Tibial nerve (tissue), 4 donors: Measurements from ENCODE around the gene POLR1G. TPM values are rescaled to one million over a fixed set of nuclear protein-coding genes. Genes with fewer than 3 reads are reported as not detected.

ENCODE experiments used
- DNase-seq, 2 donors: peaks; one replicate each; pipeline ENCODE4 v3.0.0-alpha.2; 2019; ENCODE audit warnings: low spot score in 2 of 2
- H3K27ac ChIP-seq, 4 donors: fragments of 200-600 bp; sonication (generic) in 3 of 4; one replicate each; pipeline ENCODE4 v1.5.1; 2017 to 2019; ENCODE audit warnings: mild to moderate bottlenecking in 1 of 4
- H3K27me3 ChIP-seq, 2 donors: fragments of 200-600 bp; sonication (generic) in 1 of 2; one replicate each; pipeline versions ENCODE4 v1.5.1 to v1.6.0; 2017 to 2019
- H3K36me3 ChIP-seq, 3 donors: fragments of 200-600 bp; sonication (generic); one replicate each; pipeline ENCODE4 v1.5.1; 2018 to 2019
- H3K4me1 ChIP-seq, 4 donors: fragments of 200-600 bp; sonication (generic) in 3 of 4; one replicate each; pipeline ENCODE4 v1.5.1; 2017 to 2019
- H3K4me3 ChIP-seq, 4 donors: fragments of 200-600 bp; sonication (generic) in 3 of 4; one replicate each; pipeline ENCODE4 v1.5.1; 2017 to 2019; ENCODE audit warnings: mild to moderate bottlenecking in 1 of 4, moderate library complexity in 1 of 4
- H3K9me3 ChIP-seq, 4 donors: fragments of 200-600 bp; sonication (generic) in 3 of 4; one replicate each; pipeline ENCODE4 v1.5.1; 2017 to 2019
- CTCF ChIP-seq, 5 experiments: fragments of 200-600 bp in 3 of 5; fragments of 450-650 bp in 2 of 5; sonication (generic) in 3 of 5; IDR thresholded peaks; one replicate each; pipeline ENCODE4 v1.5.1; 2016 to 2019; ENCODE audit warnings: antibody characterized with exemption in 5 of 5, mild to moderate bottlenecking in 3 of 5, moderate library complexity in 2 of 5
- EP300 ChIP-seq, 2 donors: sonication (generic); formaldehyde crosslinking; IDR thresholded peaks; one replicate each; pipeline ENCODE4 v1.6.1; 2017; ENCODE audit warnings: antibody characterized with exemption in 2 of 2, mild to moderate bottlenecking in 1 of 2
- POLR2A ChIP-seq, 2 donors: fragments of 450-650 bp; IDR thresholded peaks; one replicate each; pipeline ENCODE4 v1.6.1; 2017; ENCODE audit warnings: antibody characterized with exemption in 2 of 2, mild to moderate bottlenecking in 2 of 2, moderate library complexity in 2 of 2
- small RNA-seq: library from RNA; depleted of rRNA; stranded (forward); fragments of <200 nt; gene quantifications from one replicate; pipeline ENCODE3, GENCODE V24; 2016
- total RNA-seq, 4 donors: library from RNA; depleted of rRNA; stranded (reverse); fragments of >200 nt; gene quantifications; one replicate each; pipeline ENCODE4 v1.1.0, GENCODE V29; 2016

POLR1G gene
- total RNA-seq, 4 donors from 2014 or later: 2.2 to 10.8 (median 6.2) TPM

DNA sequence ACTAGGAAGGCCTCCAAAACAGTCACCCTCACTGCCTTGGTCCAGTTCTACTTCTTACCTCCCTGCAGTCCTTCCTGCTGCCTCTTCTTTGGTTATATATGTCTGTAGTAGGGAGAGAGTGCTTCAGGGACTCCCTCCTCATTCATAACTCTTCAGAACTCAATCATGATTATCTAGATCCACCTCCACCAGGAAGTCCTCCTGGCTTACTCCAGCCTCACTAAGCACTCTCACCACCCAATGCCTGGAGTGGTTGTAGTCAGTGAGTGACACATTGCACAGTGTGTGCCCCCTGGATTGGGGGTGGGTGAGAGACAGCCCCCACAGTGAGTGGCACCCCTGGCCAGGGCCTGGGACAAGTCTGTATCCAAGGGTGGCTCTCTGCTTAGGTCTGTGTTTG, 51.3 kb downstream of the POLR1G start:
- DNase-seq: no peak
- Histone ChIP-seq H3K4me1 (peaks cover 0 to 23% (median 16%) of the 10 kb centered on the region in 4 donors), H3K27ac (no peak overlapping the region), H3K27me3 (no peaks in the 10 kb centered on the region), H3K4me3 (no peak overlapping the region), H3K36me3 (no peaks in the 10 kb centered on the region), H3K9me3 (no peaks in the 10 kb centered on the region)
- TF ChIP-seq POLR2A (IDR thresholded peaks at IDR 0.05): no peak
- no peak for TF ChIP-seq CTCF (IDR thresholded peaks at IDR 0.05)
- no peak for TF ChIP-seq EP300 (IDR thresholded peaks at IDR 0.05)

Small RNAs within 50 kb of the gene (small RNA-seq; reads per million reads assigned to genes)
- not detected for gene MIR6088

Other genes with a start within 250 kb of the POLR1G start
- gene NKPD1, start 245.7 kb upstream of the POLR1G start, total RNA-seq: 1 to 10 TPM in 1 of 4 donors, not detected in 3; 1.2 TPM
- 10 to 100 TPM; 13.5 to 52.9 (median 29.1) TPM for gene TRAPPC6A, start 228.4 kb upstream of the POLR1G start, total RNA-seq
- gene BLOC1S3, start 227.9 kb upstream of the POLR1G start, total RNA-seq: 10 to 100 TPM; 12.0 to 42.0 (median 23.7) TPM
- 1 to 10 TPM in 3 of 4 donors, under 1 TPM in 1; 0.63 to 3.7 (median 2.3) TPM for gene EXOC3L2, start 161.2 kb upstream of the POLR1G start, total RNA-seq
- gene MARK4, start 155.4 kb upstream of the POLR1G start, total RNA-seq: 10 to 100 TPM; 12.1 to 34.8 (median 25.9) TPM
- gene CKM, start 83.8 kb upstream of the POLR1G start, total RNA-seq: 1 to 10 TPM in 1 of 4 donors, under 1 TPM in 1, not detected in 2; 0.30 to 1.3 TPM
- gene KLC3, start 65.9 kb upstream of the POLR1G start, total RNA-seq: not detected
- 10 to 100 TPM in 3 of 4 donors, 1 to 10 TPM in 1; 9.4 to 19.5 (median 17.6) TPM for gene ERCC2, start 36.1 kb upstream of the POLR1G start, total RNA-seq
- 10 to 100 TPM; 10.0 to 27.9 (median 17.1) TPM for gene PPP1R13L, start 1.6 kb upstream of the POLR1G start, total RNA-seq
- 100 to 1,000 TPM in 2 of 4 donors, 10 to 100 TPM in 2; 95.5 to 161 (median 99.2) TPM for gene ERCC1, start 17.3 kb downstream of the POLR1G start, total RNA-seq
- 1 to 10 TPM in 2 of 4 donors, under 1 TPM in 2; 0.60 to 4.9 (median 1.8) TPM for gene FOSB, start 61.4 kb downstream of the POLR1G start, total RNA-seq
- 1 to 10 TPM; 1.5 to 5.9 (median 3.5) TPM for gene RTN2, start 90.4 kb downstream of the POLR1G start, total RNA-seq
- 1 to 10 TPM in 1 of 4 donors, under 1 TPM in 2, not detected in 1; 0.39 to 5.0 (median 0.60) TPM for gene PPM1N, start 91.8 kb downstream of the POLR1G start, total RNA-seq
- 10 to 100 TPM; 39.1 to 74.4 (median 59.2) TPM for gene VASP, start 100.8 kb downstream of the POLR1G start, total RNA-seq
- gene OPA3, start 178.2 kb downstream of the POLR1G start, total RNA-seq: 1 to 10 TPM; 4.8 to 6.7 (median 5.7) TPM
- gene GPR4, start 195.6 kb downstream of the POLR1G start, total RNA-seq: 10 to 100 TPM; 12.6 to 15.6 (median 13.8) TPM
- gene EML2, start 232.8 kb downstream of the POLR1G start, total RNA-seq: 10 to 100 TPM; 21.0 to 57.1 (median 25.0) TPM